Measurements from ENCODE around the gene RRP1. TPM values are rescaled to one million over a fixed set of nuclear protein-coding genes. Genes with fewer than 3 reads are reported as not detected.
A peak's percentile ranks its signal among the peaks of the same experiment; 100 is the strongest.
"Not testable (repeated sequence)": the region's sequence is repeated elsewhere in the genome, so short reads cannot be mapped to it uniquely, and the experiment has no call there.

Gene RRP1
- polyA plus RNA-seq, 1 donor: 29.0 TPM

DNA sequence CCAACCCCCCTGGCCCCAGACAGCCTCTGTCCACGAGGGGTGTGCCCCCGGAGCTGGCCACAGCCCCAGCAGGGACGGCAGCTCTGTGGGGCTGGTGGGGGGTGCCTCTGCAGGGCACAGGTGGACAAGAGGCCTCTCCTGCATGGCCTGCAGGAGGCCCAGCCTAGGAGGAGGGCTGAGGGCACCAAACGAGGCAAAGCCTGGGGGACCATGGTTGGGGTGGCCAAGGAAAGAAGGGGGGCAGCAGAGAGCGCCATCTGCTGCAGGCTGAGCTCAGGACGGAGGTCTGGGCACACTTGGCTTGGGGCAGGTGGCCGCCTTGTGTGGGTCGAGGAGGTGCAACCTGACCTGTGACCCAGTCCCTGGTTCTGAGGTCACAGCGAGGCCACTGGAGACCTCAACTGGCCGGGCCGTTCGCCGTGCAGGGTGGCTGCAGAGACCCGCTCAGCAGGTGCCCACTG lies 27.3 kb downstream of the RRP1 start:
- no peak for DNase-seq

DNA sequence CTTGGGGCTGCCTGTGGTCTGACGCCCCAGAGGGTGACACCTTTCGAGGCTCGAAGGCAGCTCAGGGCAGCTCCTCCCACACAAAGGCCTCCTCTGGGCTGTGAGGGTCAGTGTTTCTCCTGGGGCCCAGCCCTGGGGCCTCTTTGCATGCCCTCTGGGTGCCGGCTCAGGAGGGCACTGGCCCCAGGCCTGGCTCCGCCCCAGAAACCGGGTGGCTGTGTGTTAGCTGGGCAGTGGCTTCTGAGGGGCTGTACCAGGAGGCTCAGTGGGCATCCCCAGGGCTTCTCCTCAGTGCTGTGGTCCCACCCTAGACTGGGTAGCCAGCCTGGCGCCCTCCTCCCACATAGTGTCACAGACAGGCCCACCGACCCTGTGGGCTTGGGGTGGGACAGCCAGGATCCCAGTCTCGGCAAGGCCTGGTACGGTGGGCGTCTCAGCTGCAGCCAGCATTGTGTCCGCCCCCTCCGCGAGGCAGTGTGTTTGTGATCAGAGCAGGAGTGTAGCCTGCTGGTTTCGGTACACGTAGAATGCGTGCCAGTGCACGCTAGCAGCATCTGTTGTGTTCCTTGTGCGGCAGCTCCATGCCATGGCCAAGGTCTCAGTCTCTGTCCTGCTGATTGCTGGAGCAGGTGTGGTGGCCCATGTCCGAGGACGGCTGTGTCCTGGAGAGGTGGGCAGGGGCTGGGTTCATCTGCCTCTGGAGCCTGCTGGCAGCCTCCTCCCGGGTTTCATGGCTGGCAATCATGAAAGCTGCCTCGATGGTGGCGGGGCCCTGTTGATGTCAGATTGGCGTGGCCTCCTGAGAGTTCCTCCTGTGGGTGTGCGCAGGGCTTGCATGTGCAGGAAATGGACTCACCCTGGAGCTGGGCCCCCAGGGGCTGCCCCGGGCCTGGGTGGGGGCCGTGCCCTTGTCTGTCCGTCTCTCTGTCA lies 28.0 kb downstream of the RRP1 start:
- no peak for DNase-seq

DNA sequence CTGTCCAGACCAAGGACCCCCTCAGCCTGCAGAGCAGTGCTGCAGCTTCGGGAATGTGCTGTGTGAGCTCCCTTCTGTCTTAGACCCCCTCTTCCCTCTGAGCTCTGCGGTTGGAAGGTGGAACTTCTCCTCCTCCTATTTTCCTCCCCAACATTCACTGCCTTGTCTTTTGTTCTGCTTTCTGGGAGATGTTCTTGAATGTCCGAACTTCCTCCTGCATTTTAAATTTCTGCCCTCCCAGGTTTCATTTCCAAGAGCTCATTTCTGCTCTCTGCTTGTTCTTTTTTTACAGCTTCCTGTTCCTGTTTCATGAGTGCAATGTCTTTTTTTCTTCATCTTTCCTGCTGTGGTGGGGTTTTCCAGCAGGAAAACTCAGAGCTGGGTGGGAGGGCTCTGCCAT lies 29.3 kb downstream of the RRP1 start:
- no peak for DNase-seq

DNA sequence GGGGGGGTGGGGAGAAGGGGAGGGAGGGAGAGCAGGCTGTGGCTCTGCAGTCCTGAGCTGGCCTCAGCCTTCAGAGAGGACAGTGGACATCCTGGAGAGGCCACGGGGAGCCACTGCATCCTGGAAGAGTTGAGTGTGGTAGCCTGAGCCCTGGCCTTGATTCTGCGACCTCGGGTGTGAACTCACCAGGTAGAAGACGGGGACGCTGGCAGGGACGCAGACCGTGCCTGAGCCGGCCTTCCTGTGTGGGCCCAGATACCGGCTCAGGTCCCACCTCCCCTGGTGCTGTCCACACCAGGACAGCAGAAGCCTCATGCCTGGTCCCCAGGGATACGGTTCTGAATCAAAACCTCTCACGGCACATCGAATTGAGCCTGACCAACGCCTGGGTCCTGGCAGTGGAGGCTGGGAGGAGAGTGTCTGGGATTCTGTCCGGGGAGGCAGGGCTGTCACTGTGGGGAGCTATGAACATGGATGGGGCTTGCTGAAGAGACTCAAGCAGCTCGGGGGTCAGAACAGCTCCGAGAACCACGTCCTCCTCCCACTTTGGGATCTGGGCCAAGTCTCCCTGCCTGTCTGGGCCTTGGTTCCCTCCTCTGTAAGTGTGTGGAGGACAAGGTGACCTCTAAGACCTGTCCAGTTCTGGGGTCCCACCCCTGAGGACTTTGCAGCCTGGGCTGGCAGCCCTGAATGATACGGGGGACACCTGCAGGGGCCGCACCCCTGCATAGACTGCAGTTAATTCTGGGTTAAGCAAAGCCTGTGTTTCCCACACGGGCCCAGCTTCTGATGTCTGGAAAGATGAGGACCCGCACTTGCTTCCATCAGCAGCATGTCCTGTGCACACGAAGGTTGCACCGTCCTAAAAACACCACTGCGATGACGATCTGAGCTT lies 30.4 kb downstream of the RRP1 start:
- DNase-seq: no peak

DNA sequence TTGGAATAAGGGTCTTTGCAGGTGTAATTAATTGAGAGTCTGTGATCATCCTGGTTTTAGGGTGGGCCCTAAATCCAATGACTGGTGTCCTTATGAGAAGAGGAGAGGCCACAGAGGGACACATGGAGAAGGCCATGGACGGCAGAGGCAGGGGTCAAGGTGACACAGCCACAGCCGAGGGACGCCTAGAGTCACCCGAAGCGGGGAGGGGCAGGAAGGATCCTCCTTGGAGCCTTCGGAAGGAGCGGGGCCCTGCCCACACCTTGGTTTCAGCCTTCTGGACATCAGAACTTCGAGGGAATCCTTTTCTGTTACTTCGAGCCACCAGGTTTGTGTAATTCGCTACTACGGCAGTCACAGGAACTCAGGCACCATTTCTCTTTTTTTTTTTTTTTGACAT lies 31.1 kb downstream of the RRP1 start:
- DNase-seq: no peak

DNA sequence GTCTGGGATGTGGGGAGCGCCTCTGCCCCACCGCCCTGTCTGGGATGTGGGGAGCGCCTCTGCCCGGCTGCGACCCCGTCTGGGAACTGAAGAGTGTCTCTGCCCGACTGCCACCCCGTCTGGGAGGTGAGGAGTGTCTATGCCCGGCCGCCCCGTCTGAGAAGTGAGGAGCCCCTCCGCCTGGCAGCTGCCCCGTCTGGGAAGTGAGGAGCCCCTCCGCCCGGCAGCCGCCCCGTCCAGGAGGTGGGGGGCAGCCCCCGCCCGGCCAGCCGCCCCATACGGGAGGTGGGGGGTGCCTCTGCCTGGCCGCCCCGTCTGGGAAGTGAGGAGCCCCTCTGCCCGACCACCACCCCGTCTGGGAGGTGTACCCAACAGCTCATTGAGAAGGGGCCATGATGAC lies 32.8 kb downstream of the RRP1 start:
- DNase-seq: not testable (repeated sequence)

DNA sequence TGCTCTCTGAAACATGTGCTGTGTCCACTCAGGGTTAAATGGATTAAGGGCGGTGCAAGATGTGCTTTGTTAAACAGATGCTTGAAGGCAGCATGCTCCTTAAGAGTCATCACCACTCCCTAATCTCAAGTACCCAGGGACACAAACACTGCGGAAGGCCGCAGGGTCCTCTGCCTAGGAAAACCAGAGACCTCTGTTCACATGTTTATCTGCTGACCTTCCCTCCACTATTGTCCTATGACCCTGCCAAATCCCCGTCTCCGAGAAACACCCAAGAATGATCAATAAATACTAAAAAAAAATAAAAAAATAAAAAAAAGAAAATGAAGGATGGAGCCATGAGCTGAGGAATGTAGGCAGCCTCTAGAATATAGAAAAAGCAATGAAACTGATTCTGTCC lies 33.4 kb downstream of the RRP1 start:
- DNase-seq: not testable (repeated sequence)

DNA sequence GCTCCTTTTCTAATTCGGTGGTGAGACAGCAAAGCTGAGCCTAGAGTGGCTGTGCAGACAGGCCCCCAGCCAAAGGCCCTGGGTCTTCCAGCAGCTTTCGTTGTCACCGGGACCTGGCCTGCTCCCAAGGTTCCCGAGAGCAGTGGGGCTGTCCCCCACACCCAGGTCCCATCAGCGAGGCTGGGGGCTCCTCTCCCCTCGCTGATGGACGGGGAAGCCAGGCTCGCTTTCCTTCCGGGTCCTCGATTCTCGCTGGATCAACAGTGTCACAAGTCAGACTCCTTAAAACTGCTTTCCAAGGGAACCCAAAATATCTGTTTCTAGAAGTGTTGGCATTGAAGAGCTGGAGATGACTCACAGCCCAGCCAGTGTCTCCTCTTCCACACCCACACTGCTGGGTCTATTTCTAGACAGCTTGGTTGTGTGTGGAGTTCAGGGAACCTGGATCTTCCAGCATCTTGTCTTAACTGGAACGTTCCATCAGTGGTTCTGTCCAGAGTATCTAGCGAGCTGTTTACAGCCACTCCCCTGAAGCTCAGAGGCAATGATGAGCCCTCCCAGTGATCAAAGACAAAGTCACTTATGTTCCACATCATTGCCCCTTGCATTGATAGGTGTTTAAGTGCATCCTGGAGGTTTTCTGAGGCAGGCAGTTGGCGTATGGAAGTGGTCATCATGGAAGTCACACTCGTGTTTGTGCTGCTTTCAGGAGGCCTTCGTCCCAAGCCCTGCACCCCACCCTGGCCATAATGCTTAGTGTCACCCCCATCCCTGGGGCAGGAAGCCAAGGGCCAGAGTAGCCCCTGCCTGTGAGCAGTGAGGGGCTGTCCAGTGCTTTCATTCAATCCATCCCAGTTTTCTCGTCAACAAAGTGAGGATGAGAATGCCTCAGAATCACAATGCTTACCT lies 35.2 kb downstream of the RRP1 start:
- DNase-seq: no peak

DNA sequence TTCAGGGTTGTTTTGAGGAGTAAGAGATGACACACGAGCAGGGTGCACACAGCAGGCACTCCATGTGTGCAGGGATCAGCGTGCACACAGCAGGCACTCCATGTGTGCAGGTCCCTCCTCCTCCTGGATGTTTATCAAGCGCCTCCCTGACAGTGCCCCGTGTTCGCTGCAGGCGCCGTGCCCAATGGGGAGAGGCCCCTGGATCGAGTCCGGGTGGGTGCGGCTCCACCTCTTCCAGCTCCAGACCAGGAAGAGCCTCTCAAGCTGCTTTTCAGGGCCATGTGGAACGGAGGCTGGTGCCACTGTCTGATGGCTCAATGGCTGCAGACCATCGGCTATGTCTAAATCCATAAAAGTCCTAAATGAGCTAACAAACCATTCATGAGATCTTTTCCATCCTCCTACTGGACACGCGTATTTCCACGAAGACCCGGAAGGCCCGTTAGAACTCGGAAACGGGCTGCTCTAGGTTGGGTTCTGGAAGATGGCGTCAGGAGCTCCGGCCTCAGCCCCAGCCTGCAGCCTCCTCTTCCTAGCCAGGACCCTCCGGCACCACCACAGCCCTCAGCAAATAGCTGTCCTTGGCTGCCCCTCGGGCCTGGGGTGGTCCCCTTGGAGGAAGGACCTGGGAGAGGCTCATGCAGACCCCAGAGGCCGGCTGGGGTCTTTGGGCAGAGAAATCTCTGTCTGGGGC lies 36.0 kb downstream of the RRP1 start:
- DNase-seq: no peak

DNA sequence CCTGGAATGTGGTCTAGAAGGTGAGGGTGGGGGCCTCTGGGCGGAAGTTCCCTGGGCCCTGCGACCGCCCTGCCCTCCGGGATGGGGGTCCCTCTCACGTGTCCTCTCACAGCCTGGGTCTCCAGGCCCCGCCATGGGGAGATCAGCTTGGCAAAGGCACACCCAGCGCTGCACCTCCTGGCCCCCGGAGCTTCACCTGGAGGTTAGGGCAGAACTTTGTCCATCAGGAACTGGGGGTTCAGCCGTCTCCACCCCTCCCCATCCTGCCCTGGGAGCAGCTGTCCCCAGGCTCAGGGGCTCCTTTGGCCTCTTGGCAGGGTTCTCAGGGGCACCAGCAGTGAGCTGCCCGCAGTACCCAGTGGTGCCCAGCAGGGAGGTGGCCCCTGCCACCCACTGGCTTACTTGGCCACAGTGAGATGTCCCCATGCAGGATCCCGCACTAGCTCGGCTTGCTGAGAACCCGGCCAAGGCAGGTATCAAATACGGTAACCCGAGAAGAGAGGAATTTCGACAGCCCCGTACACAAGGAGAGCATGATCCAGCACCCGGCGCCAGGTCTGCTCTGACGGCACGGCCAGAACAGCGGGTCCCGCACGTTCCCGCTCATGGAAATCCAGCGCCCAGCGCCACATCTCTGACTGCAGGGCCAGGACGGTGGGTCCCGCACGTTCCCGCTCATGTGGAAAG lies 36.7 kb downstream of the RRP1 start:
- DNase-seq: peak; percentile 49

DNA sequence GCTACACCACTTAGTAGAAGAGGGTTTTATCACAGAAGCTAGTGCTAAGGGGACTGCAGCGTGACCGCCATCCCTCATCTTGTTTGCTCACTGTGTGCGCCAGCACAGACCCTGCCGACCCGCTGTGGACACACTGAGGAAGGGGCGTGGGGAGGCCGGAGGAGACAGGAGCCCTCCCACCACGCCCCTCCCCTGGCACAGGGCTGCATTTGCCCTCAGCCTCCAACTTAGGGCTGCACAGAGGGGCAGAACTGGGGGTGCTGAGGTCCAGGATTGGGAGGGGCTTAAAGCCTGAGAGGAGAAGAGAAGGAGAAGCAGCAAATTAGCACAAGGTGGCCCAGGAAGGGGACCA lies 37.2 kb downstream of the RRP1 start:
- no peak for DNase-seq

DNA sequence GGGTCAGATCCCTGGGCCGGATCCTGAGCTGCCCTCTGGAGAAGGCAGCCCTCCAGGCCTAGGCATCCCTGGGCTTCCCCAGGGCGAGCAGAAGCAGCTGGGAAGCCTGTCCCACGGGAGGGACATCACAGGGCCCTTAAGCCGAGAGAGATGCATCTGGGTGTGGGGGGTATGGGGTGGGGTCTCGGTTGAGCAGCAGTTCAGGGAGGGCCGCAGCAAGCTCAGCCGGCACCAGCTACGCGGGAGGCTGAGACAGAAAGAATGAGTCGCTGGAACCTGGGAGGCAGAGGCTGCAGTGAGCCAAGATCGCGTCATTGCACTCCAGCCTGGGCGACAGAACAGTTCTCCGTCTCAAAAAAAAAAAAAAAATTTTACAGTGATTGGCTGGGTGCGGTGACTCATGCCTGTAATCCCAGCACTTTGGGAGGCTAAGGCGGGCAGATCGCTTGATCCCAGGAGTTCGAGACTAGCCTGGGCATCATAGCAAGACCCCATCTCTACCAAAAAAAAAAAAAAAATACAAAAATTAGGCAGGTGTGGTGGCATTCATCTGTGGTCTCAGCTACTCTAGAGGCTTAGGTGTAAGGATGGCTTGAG lies 37.7 kb downstream of the RRP1 start:
- DNase-seq: no peak

DNA sequence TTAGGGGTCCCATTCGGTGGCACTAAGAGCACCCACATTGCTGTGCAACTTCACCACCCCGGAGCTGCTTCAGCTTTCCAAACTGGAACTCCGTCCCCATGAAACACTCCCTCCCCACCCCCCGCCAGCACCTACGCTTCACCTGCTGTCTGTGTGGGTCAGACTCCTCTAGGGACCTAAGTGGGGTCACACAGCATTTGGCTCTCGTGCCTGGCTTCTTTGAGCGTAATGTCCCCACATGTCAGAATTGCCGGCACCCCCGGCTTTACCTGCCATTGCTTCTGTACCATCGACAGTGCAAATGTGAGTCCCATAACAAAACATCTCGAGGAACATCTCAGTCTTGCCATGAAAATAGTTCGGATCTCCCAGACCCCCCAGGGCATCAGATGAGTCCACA lies 39.8 kb downstream of the RRP1 start:
- DNase-seq: no peak

DNA sequence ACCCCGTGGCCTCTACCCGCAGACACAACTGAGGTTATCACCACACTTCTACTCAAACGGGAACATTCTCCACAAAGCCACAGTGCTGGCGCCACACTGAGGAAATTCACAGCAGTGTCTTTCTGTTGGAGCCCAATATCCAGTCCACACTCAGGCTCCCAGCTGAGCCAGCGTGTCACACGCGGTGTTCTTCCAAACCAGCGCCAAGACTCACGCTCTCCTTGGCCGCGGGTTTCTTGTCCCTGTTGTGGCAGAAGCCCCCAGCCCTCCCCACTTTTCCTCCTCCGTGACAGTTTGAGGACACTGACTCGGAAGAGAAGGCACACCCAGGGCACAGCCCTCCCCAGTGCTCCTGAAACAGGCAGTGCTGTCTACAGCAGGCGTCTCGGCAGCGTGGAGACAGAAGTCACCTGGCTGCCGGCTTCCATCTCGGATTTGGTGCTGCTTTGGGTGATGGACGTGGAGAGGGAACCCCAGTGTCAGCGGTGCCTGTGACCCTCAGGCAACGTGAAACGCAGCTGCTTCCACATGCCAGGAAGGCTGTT lies 40.3 kb downstream of the RRP1 start:
- no peak for DNase-seq

DNA sequence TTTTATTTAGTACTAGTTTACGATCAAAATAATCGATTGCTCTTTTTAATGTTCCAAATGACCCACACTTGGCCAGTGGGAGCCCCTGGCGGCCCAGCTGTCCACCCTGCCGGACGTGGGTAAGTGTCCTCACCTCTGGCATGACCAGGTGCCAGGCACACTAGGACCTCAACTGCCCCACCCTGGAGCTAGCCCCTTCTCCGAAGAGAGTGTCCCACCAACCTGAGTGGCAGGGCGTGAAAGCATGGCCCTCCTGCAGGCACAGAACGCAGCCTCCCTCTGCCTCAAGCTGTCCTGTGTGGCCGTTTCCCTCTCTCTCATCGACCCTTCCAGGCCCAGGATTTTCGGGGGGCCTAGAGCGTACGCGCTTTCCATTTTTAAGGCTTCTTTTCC lies 42.8 kb downstream of the RRP1 start:
- DNase-seq: no peak

DNA sequence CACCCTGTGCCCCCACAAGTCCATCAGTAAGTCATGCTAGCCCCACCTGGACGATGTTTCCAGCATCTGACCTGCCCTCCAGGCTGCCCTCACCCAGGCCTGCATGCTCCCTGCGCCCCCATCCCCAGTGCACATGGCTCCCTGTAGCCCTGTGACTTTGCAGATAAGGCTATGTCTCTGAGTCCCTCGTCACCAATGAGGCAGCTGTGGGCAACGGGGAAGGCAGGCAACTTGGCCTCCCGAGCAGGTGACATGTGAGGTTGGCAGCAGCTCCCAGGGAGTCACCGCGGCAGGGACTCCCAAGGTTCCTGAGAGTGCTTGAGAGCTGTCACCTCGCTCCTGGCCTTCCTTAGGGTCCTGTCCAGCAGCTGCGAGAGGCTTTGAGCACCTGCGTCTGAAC lies 43.3 kb downstream of the RRP1 start:
- DNase-seq: no peak

DNA sequence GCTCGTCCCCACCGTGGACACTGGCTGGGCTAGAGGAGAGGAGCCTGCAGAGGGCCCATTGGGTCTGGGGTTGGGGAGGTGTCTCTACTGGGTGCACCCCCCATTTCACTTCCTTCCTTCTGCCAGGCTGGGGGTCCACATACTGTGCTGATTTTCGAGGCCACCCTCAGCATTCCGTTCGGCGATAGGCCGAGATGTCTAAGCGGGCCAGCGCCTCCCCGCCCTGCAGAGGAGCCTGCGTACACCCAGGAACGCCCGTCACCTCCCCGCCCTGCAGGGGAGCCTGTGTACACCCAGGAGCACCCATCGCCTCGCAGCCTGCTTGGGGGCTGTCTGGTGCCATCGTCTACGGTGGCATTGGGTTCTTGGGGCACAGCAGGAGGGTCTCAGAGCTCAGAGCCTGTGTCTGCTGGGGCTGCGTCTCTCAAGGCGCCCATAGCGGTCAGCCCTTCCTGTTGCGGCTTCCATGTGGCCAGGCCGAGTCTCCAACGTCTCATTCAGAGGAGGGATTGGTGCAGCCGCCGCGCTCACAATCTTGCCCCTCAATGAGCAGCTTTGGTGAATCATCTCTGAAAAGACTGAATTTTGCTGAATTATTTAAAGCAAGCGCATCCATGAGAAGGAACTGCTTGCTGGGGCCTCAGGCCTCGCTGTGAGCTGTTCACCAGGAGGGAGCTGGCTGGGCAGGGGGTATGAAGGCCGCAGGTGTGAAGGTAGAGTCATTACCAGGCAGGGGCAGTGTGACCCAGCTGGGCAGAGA lies 44.9 kb downstream of the RRP1 start:
- DNase-seq: no peak

DNA sequence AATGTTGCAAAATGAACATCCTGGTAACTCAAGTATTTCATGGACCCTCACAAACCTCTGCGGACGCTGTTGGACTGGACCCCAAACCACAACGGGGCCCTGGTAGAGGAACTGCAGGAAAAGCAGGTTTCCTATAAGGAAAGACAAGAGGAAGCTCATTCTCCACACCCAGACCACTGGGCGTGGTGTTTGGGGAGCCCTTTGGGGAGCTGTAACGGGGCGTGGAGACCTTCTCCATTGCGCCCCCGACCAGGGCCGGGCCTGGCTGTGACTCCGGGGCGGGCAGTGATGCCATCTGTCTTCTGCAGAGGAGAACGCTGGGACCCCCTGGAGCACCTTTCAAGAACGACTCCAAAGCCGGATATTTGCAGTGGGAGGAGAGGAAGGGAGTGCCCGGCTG lies 45.7 kb downstream of the RRP1 start:
- no peak for DNase-seq

DNA sequence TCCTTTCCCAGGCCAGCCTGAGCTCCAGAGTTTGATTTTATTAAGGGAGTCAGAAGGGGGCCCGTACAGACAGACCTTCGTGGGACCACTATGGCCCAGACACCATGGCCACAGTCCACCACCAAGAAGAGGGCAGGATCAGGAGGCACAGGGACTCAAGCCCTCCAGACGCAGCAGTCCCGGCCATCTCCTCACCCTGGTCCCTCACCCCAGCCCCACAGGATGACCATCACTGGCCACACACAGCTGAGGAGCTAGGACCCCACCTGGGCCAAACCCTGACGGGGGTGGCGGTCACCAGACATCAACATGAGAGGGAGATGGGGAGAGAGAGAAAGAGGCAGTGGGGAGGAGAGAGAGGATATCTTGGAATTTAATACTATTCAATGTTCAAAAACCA lies 46.5 kb downstream of the RRP1 start:
- DNase-seq: no peak
